Mammary epithelial cell (primary cell): Measurements from ENCODE around the gene RFXAP.

Source experiments
- CTCF ChIP-seq, 2 donors: IDR thresholded peaks in 1 of 2; conservative IDR thresholded peaks in 1 of 2; 2 replicates each; pipeline ENCODE4 v1.5.1; 2011 to 2012; ENCODE audit warnings: inconsistent platforms in 2 of 2, low read length in 2 of 2, mild to moderate bottlenecking in 2 of 2, control low read depth in 1 of 2, low read depth in 1 of 2; ENCODE audit not compliant: insufficient read depth in 1 of 2; ENCODE audit errors: extremely low read depth in 1 of 2
- EZH2 ChIP-seq: IDR thresholded peaks from 2 replicates; pipeline ENCODE4 v1.6.1; 2012; ENCODE audit warnings: low read length, inconsistent platforms, borderline replicate concordance

GRCh38 chr13:36858290-36858689, 39.3 kb downstream of the RFXAP start:
- TF ChIP-seq CTCF (conservative IDR thresholded peaks at IDR 0.05 in 1 of 2, IDR thresholded peaks at IDR 0.05 in 1 of 2; ENCODE audit: extremely low read depth in 1 of 2, insufficient read depth in 1 of 2, low read depth in 1 of 2, low read length in 2 of 2) (peak; percentile 29 to 63), EZH2 (no peak)
